H1 (cell line): ENCODE measurements around the gene FGGY. TPM values are rescaled to one million over a fixed set of nuclear protein-coding genes. Genes with fewer than 3 reads are reported as not detected.

Experiments used
- CTCF ChIA-PET: fragments of 300-600 bp; sonication (Branson Sonifier 250); formaldehyde crosslinking; loops from one replicate; lab custom pipeline; 2021; ENCODE audit not compliant: partially characterized antibody; lab: Charles Lee
- POLR2A ChIA-PET: fragments of 300-600 bp; sonication (Branson Sonifier 250); formaldehyde crosslinking; loops from one replicate; lab custom pipeline; 2021; ENCODE audit warnings: inconsistent platforms; ENCODE audit not compliant: partially characterized antibody; lab: Charles Lee
- DNase-seq, 2 experiments: peaks; one replicate each; pipeline versions ENCODE4 v3.0.0 to v3.0.0-alpha.2; 2010 to 2022; ENCODE audit warnings: low spot score in 2 of 2, low read depth in 1 of 2, mixed read lengths in 1 of 2
- FAIRE-seq: peaks from 2 replicates; lab custom pipeline; 2011; peaks lifted over from hg19 to GRCh38; lab: Jason Lieb, UNC
- H2AFZ ChIP-seq: 2 replicates; pipeline ENCODE4 v1.8.1; 2012; ENCODE audit warnings: low read length, inconsistent platforms
- H2AK5ac ChIP-seq: 2 replicates; pipeline ENCODE4 v1.6.1; 2013; ENCODE audit warnings: low read depth, low read length
- H2BK120ac ChIP-seq: replicated peaks from 2 replicates; pipeline ENCODE3; 2013; ENCODE audit warnings: low read depth, low read length, inconsistent platforms
- H2BK12ac ChIP-seq: 2 replicates; pipeline ENCODE4 v1.6.1; 2013; ENCODE audit warnings: low read depth, low read length
- H2BK15ac ChIP-seq: 2 replicates; pipeline ENCODE4 v1.6.1; 2013; ENCODE audit warnings: low read length
- H2BK20ac ChIP-seq: 2 replicates; pipeline ENCODE4 v1.6.1; 2013; ENCODE audit warnings: low read length
- H2BK5ac ChIP-seq: 2 replicates; pipeline ENCODE4 v1.6.1; 2013; ENCODE audit warnings: low read depth, low read length
- H3K14ac ChIP-seq: 2 replicates; pipeline ENCODE4 v1.6.1; 2013; ENCODE audit warnings: inconsistent platforms; ENCODE audit not compliant: insufficient read length
- H3K18ac ChIP-seq: 2 replicates; pipeline ENCODE4 v1.6.1; 2013; ENCODE audit warnings: low read length; ENCODE audit errors: extremely low read depth
- H3K23ac ChIP-seq: 2 replicates; pipeline ENCODE4 v1.6.1; 2013; ENCODE audit warnings: inconsistent platforms; ENCODE audit not compliant: insufficient read length
- H3K23me2 ChIP-seq: 2 replicates; pipeline ENCODE4 v1.6.1; 2013; ENCODE audit warnings: low read depth, low read length
- H3K27ac ChIP-seq: 2 replicates; pipeline ENCODE4 v1.6.1; 2011; ENCODE audit warnings: low read depth, low read length, inconsistent platforms
- H3K27me3 ChIP-seq, 4 experiments: replicated peaks in 1 of 4; 1 replicate in 1 of 4; 2 replicates in 3 of 4; pipeline versions ENCODE4 v1.6.1 to v1.8.1; 2011 to 2013; ENCODE audit warnings: low read length in 3 of 4, mild to moderate bottlenecking in 3 of 4, inconsistent platforms in 2 of 4, mixed read lengths in 2 of 4, moderate library complexity in 1 of 4; ENCODE audit not compliant: control insufficient read depth in 3 of 4, insufficient read depth in 3 of 4; ENCODE audit errors: extremely low read depth in 1 of 4
- H3K36me3 ChIP-seq, 4 experiments: 2 replicates each; pipeline versions ENCODE4 v1.6.1 to v1.8.1; 2011 to 2013; ENCODE audit warnings: mild to moderate bottlenecking in 4 of 4, low read length in 3 of 4, moderate library complexity in 2 of 4, control low read depth in 1 of 4, inconsistent platforms in 1 of 4; ENCODE audit not compliant: insufficient read depth in 4 of 4, control insufficient read depth in 2 of 4
- H3K4ac ChIP-seq: replicated peaks from 2 replicates; pipeline ENCODE3; 2013; ENCODE audit warnings: low read length, low read depth, mixed read lengths, inconsistent platforms; ENCODE audit not compliant: insufficient read length
- H3K4me1 ChIP-seq, 4 experiments: replicated peaks in 1 of 4; 1 replicate in 1 of 4; 2 replicates in 3 of 4; pipeline versions ENCODE4 v1.6.1 to v1.8.1; 2011 to 2013; ENCODE audit warnings: low read length in 3 of 4, inconsistent platforms in 2 of 4, mixed read lengths in 1 of 4; ENCODE audit not compliant: insufficient read depth in 4 of 4, control insufficient read depth in 3 of 4
- H3K4me2 ChIP-seq, 2 experiments: 2 replicates each; pipeline versions ENCODE4 v1.6.1 to v1.8.1; 2011 to 2013; ENCODE audit warnings: low read depth in 2 of 2, low read length in 2 of 2, control low read depth in 1 of 2, inconsistent platforms in 1 of 2, mild to moderate bottlenecking in 1 of 2; ENCODE audit not compliant: insufficient read depth in 1 of 2
- H3K4me3 ChIP-seq, 4 experiments: fragments of 200-600, 300-600 bp in 1 of 4; sonication (generic), shearing (Covaris generic), sonication (Bioruptor Twin) in 1 of 4; 2 replicates each; pipeline versions ENCODE4 v1.5.1 to v1.8.1; 2011 to 2016; ENCODE audit warnings: low read length in 4 of 4, low read depth in 3 of 4, control low read depth in 2 of 4, inconsistent platforms in 2 of 4, mild to moderate bottlenecking in 2 of 4, mixed read lengths in 1 of 4, moderate library complexity in 1 of 4; ENCODE audit not compliant: insufficient read depth in 2 of 4; ENCODE audit errors: extremely low read depth in 1 of 4
- H3K56ac ChIP-seq: replicated peaks from 2 replicates; pipeline ENCODE3; 2013; ENCODE audit warnings: low read depth, mild to moderate bottlenecking, mixed read lengths, low read length, inconsistent platforms; ENCODE audit not compliant: insufficient read length
- H3K79me1 ChIP-seq: 2 replicates; pipeline ENCODE4 v1.6.1; 2013; ENCODE audit warnings: low read depth, low read length, control low read depth
- H3K79me2 ChIP-seq, 2 experiments: 2 replicates each; pipeline versions ENCODE4 v1.6.1 to v1.8.1; 2012 to 2013; ENCODE audit warnings: low read length in 2 of 2, mild to moderate bottlenecking in 2 of 2, inconsistent platforms in 1 of 2; ENCODE audit not compliant: insufficient read depth in 2 of 2, control insufficient read depth in 1 of 2
- H3K9ac ChIP-seq, 4 experiments: replicated peaks in 1 of 4; 1 replicate in 1 of 4; 2 replicates in 3 of 4; pipeline versions ENCODE4 v1.6.1 to v1.8.1; 2011 to 2013; ENCODE audit warnings: low read depth in 3 of 4, low read length in 3 of 4, control low read depth in 2 of 4, mild to moderate bottlenecking in 2 of 4, moderate library complexity in 2 of 4, inconsistent platforms in 1 of 4; ENCODE audit errors: extremely low read depth in 1 of 4
- H3K9me3 ChIP-seq, 2 experiments: 2 replicates each; pipeline versions ENCODE4 v1.6.1 to v1.8.1; 2012 to 2013; ENCODE audit warnings: mild to moderate bottlenecking in 2 of 2, moderate library complexity in 2 of 2, control low read depth in 1 of 2, inconsistent platforms in 1 of 2, low read depth in 1 of 2, low read length in 1 of 2, mixed read lengths in 1 of 2; ENCODE audit not compliant: insufficient read depth in 2 of 2
- H4K20me1 ChIP-seq, 2 experiments: replicated peaks in 1 of 2; 2 replicates each; pipeline versions ENCODE3 to v1.8.1; 2011 to 2013; ENCODE audit warnings: inconsistent platforms in 2 of 2, low read length in 2 of 2, mild to moderate bottlenecking in 1 of 2; ENCODE audit not compliant: insufficient read depth in 2 of 2, control insufficient read depth in 1 of 2
- H4K5ac ChIP-seq: 2 replicates; pipeline ENCODE4 v1.6.1; 2013; ENCODE audit warnings: low read length, low read depth, mixed read lengths, inconsistent platforms; ENCODE audit not compliant: insufficient read length
- H4K8ac ChIP-seq: 2 replicates; pipeline ENCODE4 v1.8.0; 2013; ENCODE audit warnings: mild to moderate bottlenecking, moderate library complexity, low read length, inconsistent platforms; ENCODE audit not compliant: insufficient read depth; ENCODE audit errors: extremely low read depth
- H4K91ac ChIP-seq: replicated peaks from 2 replicates; pipeline ENCODE3; 2013; ENCODE audit warnings: low read length, mixed read lengths, inconsistent platforms; ENCODE audit not compliant: insufficient read length
- ATF3 ChIP-seq: IDR thresholded peaks from 2 replicates; pipeline ENCODE4 v1.6.1; 2011; ENCODE audit warnings: low read depth, mild to moderate bottlenecking, low read length; ENCODE audit not compliant: insufficient read depth
- CBX8 ChIP-seq: fragments of 300-800, 300-1000 bp; sonication (generic); IDR thresholded peaks from 2 replicates; pipeline ENCODE4 v1.7.1; 2016; ENCODE audit warnings: low read depth, low read length, borderline replicate concordance
- EP300 ChIP-seq, 2 experiments: IDR thresholded peaks; 1 replicate in 1 of 2; 2 replicates in 1 of 2; pipeline ENCODE4 v1.6.1; 2011 to 2012; ENCODE audit warnings: low read depth in 2 of 2, low read length in 2 of 2, mild to moderate bottlenecking in 2 of 2, borderline replicate concordance in 1 of 2, inconsistent platforms in 1 of 2, moderate library complexity in 1 of 2
- GABPA ChIP-seq: IDR thresholded peaks from 2 replicates; pipeline ENCODE4 v1.6.1; 2011; ENCODE audit warnings: mild to moderate bottlenecking, low read length, moderate library complexity, borderline replicate concordance; ENCODE audit not compliant: insufficient read depth
- JUN ChIP-seq: IDR thresholded peaks from 2 replicates; pipeline ENCODE4 v1.6.1; 2011; ENCODE audit warnings: low read depth, mild to moderate bottlenecking, improper control_type of control experiment, low read length
- KDM1A ChIP-seq: fragments of 200-600, 300-600 bp; sonication (generic); IDR thresholded peaks from 2 replicates; pipeline ENCODE4 v1.7.1; 2016; ENCODE audit warnings: mild to moderate bottlenecking, low read length, borderline replicate concordance
- KDM4A ChIP-seq: IDR thresholded peaks from one replicate; pipeline ENCODE4 v1.7.1; 2012; ENCODE audit warnings: low read depth, mild to moderate bottlenecking, moderate library complexity, low read length, inconsistent platforms; ENCODE audit not compliant: severe bottlenecking
- MAFK ChIP-seq: IDR thresholded peaks from 2 replicates; pipeline ENCODE4 v1.6.1; 2012; ENCODE audit warnings: low read depth, mild to moderate bottlenecking, improper control_type of control experiment, low read length
- MAX ChIP-seq: IDR thresholded peaks from 2 replicates; pipeline ENCODE4 v1.6.1; 2012; ENCODE audit warnings: inconsistent platforms
- RFX5 ChIP-seq: IDR thresholded peaks from 2 replicates; pipeline ENCODE4 v1.6.1; 2011; ENCODE audit warnings: low read depth, low read length, improper control_type of control experiment, borderline replicate concordance
- TAF7 ChIP-seq: optimal IDR thresholded peaks from 2 replicates; pipeline ENCODE3; 2011; ENCODE audit warnings: low read depth, mild to moderate bottlenecking, inconsistent platforms, low read length, moderate library complexity, borderline replicate concordance
- TCF12 ChIP-seq: IDR thresholded peaks from 2 replicates; pipeline ENCODE4 v1.6.1; 2011; ENCODE audit warnings: low read depth, mild to moderate bottlenecking, low read length
- YY1 ChIP-seq: IDR thresholded peaks from 2 replicates; pipeline ENCODE4 v1.6.1; 2011; ENCODE audit warnings: low read depth, mild to moderate bottlenecking, low read length
- WGBS, 2 experiments: shearing (Covaris generic) in 1 of 2; methylation state at CpG; one replicate each; pipeline versions ENCODE4 v1.1.6 to v1.1.7; 2013 to 2015; ENCODE audit warnings: low lambda C conversion rate in 2 of 2, mixed read lengths in 2 of 2, inconsistent platforms in 1 of 2, low coverage in 1 of 2, missing lambda C conversion rate in 1 of 2; ENCODE audit not compliant: insufficient replicate concordance in 2 of 2, insufficient coverage in 1 of 2, insufficient read length in 1 of 2; ENCODE audit errors: extremely low coverage in 1 of 2, missing lambda C conversion rate in 1 of 2; 5-methylcytosine and 5-hydroxymethylcytosine counted together
- polyA plus RNA-seq, 7 experiments: library from polyadenylated mRNA; depleted of rRNA in 3 of 7; stranded (reverse) in 5 of 7; unstranded in 2 of 7; fragments of >200 nt in 5 of 7; fragments of 200-250 nt in 2 of 7; gene quantifications; 1 replicate in 5 of 7; 2 replicates in 1 of 7; 4 replicates in 1 of 7; pipeline versions ENCODE4 v1.2.1 to v1.2.3, GENCODE V29; 2011 to 2013; ENCODE audit warnings: missing spikeins in 2 of 7, mixed read lengths in 2 of 7
- total RNA-seq: library from RNA; stranded (reverse); fragmentation: NEBNext Ultra II Directional; extraction: Animal tissue kit (Norgen Biotek cat#: 25700); gene quantifications from 2 replicates; pipeline ENCODE4 v1.2.1, GENCODE V29; 2021

FGGY gene
- total and polyA plus RNA-seq, 2 of the 8 experiments (the other 6 are each of a cell fraction or from before 2014, with no cell fraction given): 10.3 to 12.5 TPM

GRCh38 chr1:59528471-59528870 lies 231.6 kb downstream of the FGGY start:
- H3K27me3 ChIP-seq: no peaks in the 10 kb centered on the region
- TF ChIP-seq MAX (no peak), YY1 (no peak), EP300 (IDR thresholded peaks at IDR 0.05; ENCODE audit: borderline replicate concordance in 1 of 2, low read depth in 2 of 2, low read length in 2 of 2) (no peak), KDM4A (no peak), KDM1A (no peak), JUN (no peak), CBX8 (no peak), GABPA (no peak), TCF12 (no peak), TAF7 (no peak), MAFK (no peak), ATF3 (no peak), RFX5 (no peak)
- no peaks in the 10 kb centered on the region for H3K23me2 ChIP-seq
- H3K9ac ChIP-seq: no peak overlapping the region; a peak in 1 of 7 replicates
- DNase-seq (no peak), FAIRE-seq (no peak)
- no peak overlapping the region for H2AFZ ChIP-seq
- no peak overlapping the region for H3K4ac ChIP-seq
- no peak overlapping the region for H3K27ac ChIP-seq
- H3K23ac ChIP-seq: no peak overlapping the region
- CTCF ChIA-PET: interaction anchor here (1.2 to 1.3 kb wide), 3 partner anchors 14 to 170 kb away, joined by 3 to 5 read pairs (median 3); no protein-coding TSS in a partner anchor
- no peak overlapping the region for H3K14ac ChIP-seq
- no peak overlapping the region for H4K8ac ChIP-seq
- no peak overlapping the region for H2BK12ac ChIP-seq
- no peak overlapping the region for H2BK20ac ChIP-seq
- H3K4me1 ChIP-seq: no peaks in the 10 kb centered on the region; a peak in 1 of 7 replicates
- no peak overlapping the region for H2BK120ac ChIP-seq
- H4K20me1 ChIP-seq: no peaks in the 10 kb centered on the region
- no peak overlapping the region for H3K4me2 ChIP-seq
- no peaks in the 10 kb centered on the region for H3K79me1 ChIP-seq
- no peak overlapping the region for H2AK5ac ChIP-seq
- H3K4me3 ChIP-seq: no peak overlapping the region
- H2BK15ac ChIP-seq: no peak overlapping the region
- no peaks in the 10 kb centered on the region; a peak in 1 of 4 replicates for H3K9me3 ChIP-seq
- no peak overlapping the region for H3K18ac ChIP-seq
- POLR2A ChIA-PET: no interaction called here
- no peak overlapping the region for H2BK5ac ChIP-seq
- H3K79me2 ChIP-seq: no peaks in the 10 kb centered on the region
- H4K91ac ChIP-seq: no peak overlapping the region
- WGBS, 2 experiments: 93% methylated on average over 3 of the region's 3 CpGs; no CpG with 5 or more reads in 1 of the 2 experiments
- no peak overlapping the region for H4K5ac ChIP-seq
- H3K36me3 ChIP-seq: no peaks in the 10 kb centered on the region
- no peak overlapping the region for H3K56ac ChIP-seq
